Sigmoid colon (tissue), 4 donors: ENCODE results near the gene ANKRD33B.

Source experiments
- CTCF ChIP-seq, 4 experiments: fragments of 450-650 bp in 3 of 4; fragments of 200-600 bp in 1 of 4; IDR thresholded peaks; one replicate each; pipeline ENCODE4 v1.5.1; 2016 to 2019; ENCODE audit warnings: antibody characterized with exemption in 4 of 4, mild to moderate bottlenecking in 3 of 4, moderate library complexity in 2 of 4
- POLR2A ChIP-seq, 2 donors: fragments of 450-650 bp; IDR thresholded peaks; one replicate each; pipeline ENCODE4 v1.6.1; 2016; ENCODE audit warnings: antibody characterized with exemption in 2 of 2, mild to moderate bottlenecking in 2 of 2, moderate library complexity in 2 of 2
- POLR2AphosphoS5 ChIP-seq, 4 donors: sonication (generic); formaldehyde crosslinking; IDR thresholded peaks; one replicate each; pipeline ENCODE4 v1.6.1; 2017; ENCODE audit warnings: antibody characterized with exemption in 4 of 4

GRCh38 chr5:10624679-10625078 is 60.8 kb downstream of the ANKRD33B start:
- TF ChIP-seq CTCF (IDR thresholded peaks at IDR 0.05) = no peak
- no peak for TF ChIP-seq POLR2A (IDR thresholded peaks at IDR 0.05)
- TF ChIP-seq POLR2AphosphoS5 (IDR thresholded peaks at IDR 0.05) = no peak
